Activated naive CD4-positive, alpha-beta T cell treated with anti-CD3 and anti-CD28 coated beads, Interleukin-2, amount 10 ng/mL, durations not matched to agents 7 days and 5 days (primary cell): ENCODE measurements around the gene PSMG1.
"Not testable (repeated sequence)": the region's sequence is repeated elsewhere in the genome, so short reads cannot be mapped to it uniquely, and the experiment has no call there.

Experiments used
- CTCF ChIA-PET: fragments of 350-600 bp; sonication (Branson Sonifier 250); formaldehyde crosslinking; loops from one replicate; lab custom pipeline; 2021; ENCODE audit warnings: antibody characterized with exemption; lab: Charles Lee
- DNase-seq: peaks from one replicate; pipeline ENCODE4 v3.0.0-alpha.2; 2020
- H3K27ac Mint-ChIP-seq: one replicate; pipeline ENCODE4 v1.8.0; 2021; ENCODE audit warnings: mild to moderate bottlenecking, moderate library complexity, mixed read lengths
- H3K27me3 Mint-ChIP-seq: one replicate; pipeline ENCODE4 v1.8.0; 2021; ENCODE audit warnings: mild to moderate bottlenecking, mixed read lengths
- H3K36me3 Mint-ChIP-seq: one replicate; pipeline ENCODE4 v1.8.0; 2021; ENCODE audit warnings: mixed read lengths
- H3K4me1 Mint-ChIP-seq: one replicate; pipeline ENCODE4 v1.8.0; 2021; ENCODE audit warnings: mixed read lengths
- H3K4me3 Mint-ChIP-seq: one replicate; pipeline ENCODE4 v1.8.0; 2021; ENCODE audit warnings: mild to moderate bottlenecking, moderate library complexity, mixed read lengths
- H3K9me3 Mint-ChIP-seq: one replicate; pipeline ENCODE4 v1.8.0; 2021; ENCODE audit warnings: mixed read lengths

PSMG1 gene

GRCh38 chr21:39157241-39157640, 26.0 kb downstream of the PSMG1 start:
- H3K4me3 Mint-ChIP-seq, H3K27me3 Mint-ChIP-seq, CTCF ChIA-PET, H3K4me1 Mint-ChIP-seq, H3K27ac Mint-ChIP-seq, DNase-seq, H3K9me3 Mint-ChIP-seq, H3K36me3 Mint-ChIP-seq: not testable (repeated sequence)

GRCh38 chr21:39156024-39156423, 27.2 kb downstream of the PSMG1 start:
- no peaks in the 10 kb centered on the region for H3K27me3 Mint-ChIP-seq
- H3K4me3 Mint-ChIP-seq = no peak overlapping the region
- no peaks in the 10 kb centered on the region for H3K9me3 Mint-ChIP-seq
- CTCF ChIA-PET = no interaction called here
- DNase-seq = no peak
- H3K4me1 Mint-ChIP-seq = no peaks in the 10 kb centered on the region
- no peak overlapping the region for H3K27ac Mint-ChIP-seq
- H3K36me3 Mint-ChIP-seq = no peaks in the 10 kb centered on the region

GRCh38 chr21:39155578-39155977, 27.7 kb downstream of the PSMG1 start:
- Mint-ChIP-seq H3K36me3 (no peaks in the 10 kb centered on the region), H3K9me3 (no peaks in the 10 kb centered on the region), H3K4me3 (no peak overlapping the region), H3K27ac (no peak overlapping the region), H3K27me3 (peaks cover 1% of the 10 kb centered on the region), H3K4me1 (no peaks in the 10 kb centered on the region)
- CTCF ChIA-PET = no interaction called here
- no peak for DNase-seq

GRCh38 chr21:39153842-39154241, 29.4 kb downstream of the PSMG1 start:
- no peak for DNase-seq
- CTCF ChIA-PET = no interaction called here
- H3K36me3 Mint-ChIP-seq = no peaks in the 10 kb centered on the region
- no peaks in the 10 kb centered on the region for H3K4me1 Mint-ChIP-seq
- peaks cover 3% of the 10 kb centered on the region for H3K27me3 Mint-ChIP-seq
- H3K4me3 Mint-ChIP-seq = no peak overlapping the region
- H3K9me3 Mint-ChIP-seq = no peaks in the 10 kb centered on the region
- H3K27ac Mint-ChIP-seq = no peak overlapping the region

- no peaks in the 10 kb centered on the region for H3K9me3 Mint-ChIP-seq
- H3K4me3 Mint-ChIP-seq = no peak overlapping the region
- no peaks in the 10 kb centered on the region for H3K4me1 Mint-ChIP-seq
- no peak overlapping the region for H3K27ac Mint-ChIP-seq
- no peak for DNase-seq
- H3K36me3 Mint-ChIP-seq = no peaks in the 10 kb centered on the region
- H3K27me3 Mint-ChIP-seq = peaks cover 3% of the 10 kb centered on the region
- CTCF ChIA-PET = no interaction called here
Observed at GRCh38 chr21:39153373-39153772, 29.9 kb downstream of the PSMG1 start.

- CTCF ChIA-PET = no interaction called here
- no peak overlapping the region for H3K4me3 Mint-ChIP-seq
- no peak for DNase-seq
- H3K27me3 Mint-ChIP-seq = peaks cover 3% of the 10 kb centered on the region
- no peaks in the 10 kb centered on the region for H3K4me1 Mint-ChIP-seq
- H3K36me3 Mint-ChIP-seq = no peaks in the 10 kb centered on the region
- no peaks in the 10 kb centered on the region for H3K9me3 Mint-ChIP-seq
- no peak overlapping the region for H3K27ac Mint-ChIP-seq
Observed at GRCh38 chr21:39152271-39152670, 31.0 kb downstream of the PSMG1 start.

- Mint-ChIP-seq H3K36me3 (no peaks in the 10 kb centered on the region), H3K27ac (no peak overlapping the region)
- CTCF ChIA-PET = interaction anchor here (0.9 kb wide), 1 partner anchor 13 kb away, joined by 3 read pairs; no protein-coding TSS in a partner anchor
Observed at GRCh38 chr21:39150877-39151276, 32.4 kb downstream of the PSMG1 start.

GRCh38 chr21:39150316-39150715, 32.9 kb downstream of the PSMG1 start:
- no peak overlapping the region for H3K4me3 Mint-ChIP-seq
- CTCF ChIA-PET = no interaction called here
- H3K27ac Mint-ChIP-seq = no peak overlapping the region
- H3K27me3 Mint-ChIP-seq = peaks cover 3% of the 10 kb centered on the region
- H3K4me1 Mint-ChIP-seq = no peaks in the 10 kb centered on the region
- H3K36me3 Mint-ChIP-seq = no peaks in the 10 kb centered on the region
- H3K9me3 Mint-ChIP-seq = no peaks in the 10 kb centered on the region
- DNase-seq = no peak

More at GRCh38 chr21:39150877-39151276, 32.4 kb downstream of the PSMG1 start:
- Mint-ChIP-seq H3K9me3 (no peaks in the 10 kb centered on the region), H3K27me3 (peaks cover 3% of the 10 kb centered on the region), H3K4me3 (no peak overlapping the region), H3K4me1 (no peaks in the 10 kb centered on the region)
- no peak for DNase-seq

- Mint-ChIP-seq H3K4me3 (no peak overlapping the region), H3K27me3 (peaks cover 3% of the 10 kb centered on the region), H3K4me1 (no peaks in the 10 kb centered on the region), H3K27ac (no peak overlapping the region), H3K36me3 (no peaks in the 10 kb centered on the region), H3K9me3 (no peaks in the 10 kb centered on the region)
- CTCF ChIA-PET = no interaction called here
- no peak for DNase-seq
Observed at GRCh38 chr21:39149882-39150281, 33.4 kb downstream of the PSMG1 start.

GRCh38 chr21:39148975-39149374, 34.3 kb downstream of the PSMG1 start:
- no peak overlapping the region for H3K27ac Mint-ChIP-seq
- no peaks in the 10 kb centered on the region for H3K4me1 Mint-ChIP-seq
- no peaks in the 10 kb centered on the region for H3K9me3 Mint-ChIP-seq
- no peak for DNase-seq
- peaks cover 3% of the 10 kb centered on the region for H3K27me3 Mint-ChIP-seq
- H3K36me3 Mint-ChIP-seq = no peaks in the 10 kb centered on the region
- no peak overlapping the region for H3K4me3 Mint-ChIP-seq
- CTCF ChIA-PET = no interaction called here

- Mint-ChIP-seq H3K4me1 (no peaks in the 10 kb centered on the region), H3K27ac (no peak overlapping the region), H3K36me3 (no peaks in the 10 kb centered on the region), H3K27me3 (peaks cover 5% of the 10 kb centered on the region), H3K4me3 (no peak overlapping the region), H3K9me3 (no peaks in the 10 kb centered on the region)
- CTCF ChIA-PET = interaction anchor here (0.8 kb wide), 1 partner anchor 29 kb away, joined by 3 read pairs; no protein-coding TSS in a partner anchor
- no peak for DNase-seq
Observed at GRCh38 chr21:39144191-39144590, 39.1 kb downstream of the PSMG1 start.

- DNase-seq = no peak
- no peaks in the 10 kb centered on the region for H3K36me3 Mint-ChIP-seq
- H3K27me3 Mint-ChIP-seq = peaks cover 5% of the 10 kb centered on the region
- H3K4me3 Mint-ChIP-seq = no peak overlapping the region
- H3K4me1 Mint-ChIP-seq = no peaks in the 10 kb centered on the region
- no peak overlapping the region for H3K27ac Mint-ChIP-seq
- H3K9me3 Mint-ChIP-seq = no peaks in the 10 kb centered on the region
- CTCF ChIA-PET = no interaction called here
Observed at GRCh38 chr21:39142972-39143371, 40.3 kb downstream of the PSMG1 start.

GRCh38 chr21:39141502-39141901, 41.7 kb downstream of the PSMG1 start:
- no peak overlapping the region for H3K27ac Mint-ChIP-seq
- no peak for DNase-seq

GRCh38 chr21:39137248-39138178, 45.7 kb downstream of the PSMG1 start:
- Mint-ChIP-seq H3K4me1 (no peaks in the 10 kb centered on the region), H3K27me3 (peaks cover 5% of the 10 kb centered on the region), H3K36me3 (no peaks in the 10 kb centered on the region), H3K27ac (no peak overlapping the region), H3K4me3 (no peak overlapping the region), H3K9me3 (no peaks in the 10 kb centered on the region)
- CTCF ChIA-PET = interaction anchor here (0.8 to 2.9 kb wide), 10 partner anchors 14 to 632 kb away, joined by 3 to 17 read pairs (median 4); no protein-coding TSS in a partner anchor
- DNase-seq = no peak

More at GRCh38 chr21:39141502-39141901, 41.7 kb downstream of the PSMG1 start:
- no peaks in the 10 kb centered on the region for H3K36me3 Mint-ChIP-seq
- H3K4me3 Mint-ChIP-seq = no peak overlapping the region
- CTCF ChIA-PET = no interaction called here
- H3K27me3 Mint-ChIP-seq = peaks cover 5% of the 10 kb centered on the region
- H3K4me1 Mint-ChIP-seq = no peaks in the 10 kb centered on the region
- H3K9me3 Mint-ChIP-seq = no peaks in the 10 kb centered on the region

GRCh38 chr21:39136711-39137110, 46.5 kb downstream of the PSMG1 start:
- Mint-ChIP-seq H3K27me3 (peaks cover 3% of the 10 kb centered on the region), H3K9me3 (no peaks in the 10 kb centered on the region), H3K4me3 (no peak overlapping the region), H3K36me3 (no peaks in the 10 kb centered on the region), H3K27ac (no peak overlapping the region), H3K4me1 (no peaks in the 10 kb centered on the region)
- DNase-seq = no peak
- CTCF ChIA-PET = interaction anchor here (0.5 to 2.9 kb wide), 3 partner anchors 403 to 474 kb away, joined by 3 to 17 read pairs (median 4); no protein-coding TSS in a partner anchor
